Liver (tissue), 9 donors: ENCODE measurements around the gene CENPX. TPM values are rescaled to one million over a fixed set of nuclear protein-coding genes. Genes with fewer than 3 reads are reported as not detected.

Experiments
- DNase-seq: peaks from one replicate; pipeline ENCODE4 v3.0.0-alpha.2; 2017; ENCODE audit warnings: low spot score
- H3K27ac ChIP-seq, 2 donors: one replicate each; pipeline ENCODE4 v1.7.0; 2013; ENCODE audit warnings: inconsistent platforms in 2 of 2, low read length in 2 of 2, control low read depth in 1 of 2, low read depth in 1 of 2, mild to moderate bottlenecking in 1 of 2
- H3K27me3 ChIP-seq, 4 donors: one replicate each; pipeline versions ENCODE4 v1.6.1 to v1.7.0; 2013; ENCODE audit warnings: low read length in 3 of 4, inconsistent platforms in 1 of 4, mild to moderate bottlenecking in 1 of 4, moderate library complexity in 1 of 4; ENCODE audit not compliant: control insufficient read depth in 4 of 4, insufficient read depth in 4 of 4
- H3K36me3 ChIP-seq, 4 donors: one replicate each; pipeline versions ENCODE4 v1.6.1 to v1.7.0; 2013; ENCODE audit warnings: low read length in 3 of 4, mild to moderate bottlenecking in 3 of 4, low read depth in 1 of 4, moderate library complexity in 1 of 4; ENCODE audit not compliant: control insufficient read depth in 4 of 4, insufficient read depth in 3 of 4
- H3K4me1 ChIP-seq, 4 donors: one replicate each; pipeline versions ENCODE4 v1.6.1 to v1.7.0; 2013; ENCODE audit warnings: low read length in 3 of 4, mild to moderate bottlenecking in 3 of 4, moderate library complexity in 1 of 4; ENCODE audit not compliant: control insufficient read depth in 4 of 4, insufficient read depth in 4 of 4
- H3K4me3 ChIP-seq, 3 donors: one replicate each; pipeline versions ENCODE4 v1.6.1 to v1.7.0; 2013; ENCODE audit warnings: low read length in 3 of 3, control low read depth in 1 of 3, low read depth in 1 of 3, mild to moderate bottlenecking in 1 of 3
- H3K9ac ChIP-seq, 2 donors: one replicate each; pipeline ENCODE4 v1.7.0; 2013; ENCODE audit warnings: low read length in 2 of 2, mild to moderate bottlenecking in 2 of 2, moderate library complexity in 2 of 2, control low read depth in 1 of 2, low read depth in 1 of 2
- H3K9me3 ChIP-seq, 4 donors: one replicate each; pipeline versions ENCODE4 v1.6.1 to v1.7.0; 2013; ENCODE audit warnings: low read length in 3 of 4; ENCODE audit not compliant: control insufficient read depth in 4 of 4
- ATF3 ChIP-seq: IDR thresholded peaks from 2 replicates; pipeline ENCODE4 v1.6.1; 2016; ENCODE audit warnings: antibody characterized with exemption
- CTCF ChIP-seq: fragments of 150-350 bp; IDR thresholded peaks from 2 replicates; pipeline ENCODE4 v1.5.1; 2017; ENCODE audit warnings: improper control_type of control experiment, low read depth, low read length; ENCODE audit not compliant: missing input control
- EGR1 ChIP-seq, 2 donors: IDR thresholded peaks; 2 replicates each; pipeline ENCODE4 v1.6.1; 2016 to 2018; ENCODE audit warnings: antibody characterized with exemption in 2 of 2, low read depth in 2 of 2
- FOXA1 ChIP-seq: IDR thresholded peaks from 2 replicates; pipeline ENCODE4 v1.6.1; 2016; ENCODE audit warnings: antibody characterized with exemption
- FOXA2 ChIP-seq: IDR thresholded peaks from 2 replicates; pipeline ENCODE4 v1.6.1; 2016; ENCODE audit warnings: antibody characterized with exemption
- GABPA ChIP-seq, 2 donors: IDR thresholded peaks in 1 of 2; conservative IDR thresholded peaks in 1 of 2; 2 replicates each; pipeline ENCODE4 v1.6.1; 2016; ENCODE audit warnings: antibody characterized with exemption in 2 of 2, mild to moderate bottlenecking in 1 of 2, moderate library complexity in 1 of 2
- HNF4A ChIP-seq, 2 donors: conservative IDR thresholded peaks; 2 replicates each; pipeline ENCODE4 v1.6.1; 2016; ENCODE audit warnings: antibody characterized with exemption in 2 of 2, mild to moderate bottlenecking in 2 of 2
- HNF4G ChIP-seq: IDR thresholded peaks from 2 replicates; pipeline ENCODE4 v1.6.1; 2016; ENCODE audit warnings: antibody characterized with exemption
- JUND ChIP-seq, 2 donors: IDR thresholded peaks; 2 replicates each; pipeline ENCODE4 v1.6.1; 2016; ENCODE audit warnings: antibody characterized with exemption in 2 of 2
- MAX ChIP-seq: IDR thresholded peaks from 2 replicates; pipeline ENCODE4 v1.6.1; 2016; ENCODE audit warnings: antibody characterized with exemption
- NR2F2 ChIP-seq: IDR thresholded peaks from 2 replicates; pipeline ENCODE4 v1.6.1; 2016; ENCODE audit warnings: antibody characterized with exemption
- RAD21 ChIP-seq, 2 donors: IDR thresholded peaks; 2 replicates each; pipeline ENCODE4 v1.6.1; 2016; ENCODE audit warnings: antibody characterized with exemption in 2 of 2, mild to moderate bottlenecking in 2 of 2
- RXRA ChIP-seq, 2 donors: IDR thresholded peaks; 2 replicates each; pipeline ENCODE4 v1.6.1; 2017 to 2018; ENCODE audit warnings: antibody characterized with exemption in 2 of 2, mild to moderate bottlenecking in 1 of 2
- SP1 ChIP-seq: IDR thresholded peaks from 2 replicates; pipeline ENCODE4 v1.6.1; 2018; ENCODE audit warnings: antibody characterized with exemption, mild to moderate bottlenecking
- TAF1 ChIP-seq: conservative IDR thresholded peaks from 2 replicates; pipeline ENCODE4 v1.6.1; 2016; ENCODE audit warnings: antibody characterized with exemption, mild to moderate bottlenecking
- YY1 ChIP-seq: IDR thresholded peaks from 2 replicates; pipeline ENCODE4 v1.6.1; 2016; ENCODE audit warnings: antibody characterized with exemption, mild to moderate bottlenecking
- WGBS: extraction: QIAGEN DNeasy Blood & Tissue Kit; methylation state at CpG from one replicate; pipeline ENCODE4 v1.1.7; 2013; 5-methylcytosine and 5-hydroxymethylcytosine counted together
- polyA plus RNA-seq, 2 donors: library from polyadenylated mRNA; stranded (reverse) in 1 of 2; unstranded in 1 of 2; fragments of 200-250 nt in 1 of 2; fragments of >200 nt in 1 of 2; fragmentation: Nextera tagmentation in 1 of 2; extraction: Ambion mirVana in 1 of 2; gene quantifications; one replicate each; pipeline versions ENCODE4 v1.2.1 to v1.2.3, GENCODE V29; 2013 to 2015
- total RNA-seq, 2 donors: library from RNA; depleted of rRNA; stranded (reverse); fragments of >200 nt; gene quantifications; one replicate each; pipeline ENCODE4 v1.2.3, GENCODE V29; 2014
- TF ChIP-seq, protein P1 (sequence below): IDR thresholded peaks from 2 replicates; pipeline ENCODE4 v1.6.1; 2016; ENCODE audit warnings: antibody characterized with exemption, mild to moderate bottlenecking
- TF ChIP-seq, protein P2 (sequence below): IDR thresholded peaks from 2 replicates; pipeline ENCODE4 v1.6.1; 2016; ENCODE audit warnings: antibody characterized with exemption
- donor health status: healthy.
- donor health status: healthy.
- donor health status: healthy.
- donor health status: healthy.
- donor health status: healthy.

Gene CENPX
- total and polyA plus RNA-seq, 4 donors = 22.5 to 83.9 (median 44.9) TPM

GRCh38 chr17:81980707-81981343, 41.9 kb downstream of the CENPX start:
- DNase-seq = no peak
- Histone ChIP-seq H3K27me3 (no peaks in the 10 kb centered on the region), H3K9me3 (no peaks in the 10 kb centered on the region), H3K4me3 (no peak overlapping the region), H3K27ac (no peak overlapping the region), H3K9ac (no peak overlapping the region), H3K4me1 (peaks cover 6 to 27% (median 21%) of the 10 kb centered on the region in 4 donors), H3K36me3 (peaks cover 10 to 18% (median 13%) of the 10 kb centered on the region in 4 donors)
- TF ChIP-seq, protein P1, sequence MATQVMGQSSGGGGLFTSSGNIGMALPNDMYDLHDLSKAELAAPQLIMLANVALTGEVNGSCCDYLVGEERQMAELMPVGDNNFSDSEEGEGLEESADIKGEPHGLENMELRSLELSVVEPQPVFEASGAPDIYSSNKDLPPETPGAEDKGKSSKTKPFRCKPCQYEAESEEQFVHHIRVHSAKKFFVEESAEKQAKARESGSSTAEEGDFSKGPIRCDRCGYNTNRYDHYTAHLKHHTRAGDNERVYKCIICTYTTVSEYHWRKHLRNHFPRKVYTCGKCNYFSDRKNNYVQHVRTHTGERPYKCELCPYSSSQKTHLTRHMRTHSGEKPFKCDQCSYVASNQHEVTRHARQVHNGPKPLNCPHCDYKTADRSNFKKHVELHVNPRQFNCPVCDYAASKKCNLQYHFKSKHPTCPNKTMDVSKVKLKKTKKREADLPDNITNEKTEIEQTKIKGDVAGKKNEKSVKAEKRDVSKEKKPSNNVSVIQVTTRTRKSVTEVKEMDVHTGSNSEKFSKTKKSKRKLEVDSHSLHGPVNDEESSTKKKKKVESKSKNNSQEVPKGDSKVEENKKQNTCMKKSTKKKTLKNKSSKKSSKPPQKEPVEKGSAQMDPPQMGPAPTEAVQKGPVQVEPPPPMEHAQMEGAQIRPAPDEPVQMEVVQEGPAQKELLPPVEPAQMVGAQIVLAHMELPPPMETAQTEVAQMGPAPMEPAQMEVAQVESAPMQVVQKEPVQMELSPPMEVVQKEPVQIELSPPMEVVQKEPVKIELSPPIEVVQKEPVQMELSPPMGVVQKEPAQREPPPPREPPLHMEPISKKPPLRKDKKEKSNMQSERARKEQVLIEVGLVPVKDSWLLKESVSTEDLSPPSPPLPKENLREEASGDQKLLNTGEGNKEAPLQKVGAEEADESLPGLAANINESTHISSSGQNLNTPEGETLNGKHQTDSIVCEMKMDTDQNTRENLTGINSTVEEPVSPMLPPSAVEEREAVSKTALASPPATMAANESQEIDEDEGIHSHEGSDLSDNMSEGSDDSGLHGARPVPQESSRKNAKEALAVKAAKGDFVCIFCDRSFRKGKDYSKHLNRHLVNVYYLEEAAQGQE = no peak
- TF ChIP-seq, protein P2, sequence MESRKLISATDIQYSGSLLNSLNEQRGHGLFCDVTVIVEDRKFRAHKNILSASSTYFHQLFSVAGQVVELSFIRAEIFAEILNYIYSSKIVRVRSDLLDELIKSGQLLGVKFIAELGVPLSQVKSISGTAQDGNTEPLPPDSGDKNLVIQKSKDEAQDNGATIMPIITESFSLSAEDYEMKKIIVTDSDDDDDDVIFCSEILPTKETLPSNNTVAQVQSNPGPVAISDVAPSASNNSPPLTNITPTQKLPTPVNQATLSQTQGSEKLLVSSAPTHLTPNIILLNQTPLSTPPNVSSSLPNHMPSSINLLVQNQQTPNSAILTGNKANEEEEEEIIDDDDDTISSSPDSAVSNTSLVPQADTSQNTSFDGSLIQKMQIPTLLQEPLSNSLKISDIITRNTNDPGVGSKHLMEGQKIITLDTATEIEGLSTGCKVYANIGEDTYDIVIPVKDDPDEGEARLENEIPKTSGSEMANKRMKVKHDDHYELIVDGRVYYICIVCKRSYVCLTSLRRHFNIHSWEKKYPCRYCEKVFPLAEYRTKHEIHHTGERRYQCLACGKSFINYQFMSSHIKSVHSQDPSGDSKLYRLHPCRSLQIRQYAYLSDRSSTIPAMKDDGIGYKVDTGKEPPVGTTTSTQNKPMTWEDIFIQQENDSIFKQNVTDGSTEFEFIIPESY = no peak
- TF ChIP-seq HNF4A (conservative IDR thresholded peaks at IDR 0.05) (no peak), HNF4G (no peak), ATF3 (no peak), CTCF (no peak), MAX (no peak), FOXA2 (no peak), RAD21 (IDR thresholded peaks at IDR 0.05) (no peak), RXRA (IDR thresholded peaks at IDR 0.05) (no peak), FOXA1 (no peak), TAF1 (no peak), SP1 (no peak), NR2F2 (no peak)
- 90% methylated on average over 9 of the region's 9 CpGs for WGBS

DNA sequence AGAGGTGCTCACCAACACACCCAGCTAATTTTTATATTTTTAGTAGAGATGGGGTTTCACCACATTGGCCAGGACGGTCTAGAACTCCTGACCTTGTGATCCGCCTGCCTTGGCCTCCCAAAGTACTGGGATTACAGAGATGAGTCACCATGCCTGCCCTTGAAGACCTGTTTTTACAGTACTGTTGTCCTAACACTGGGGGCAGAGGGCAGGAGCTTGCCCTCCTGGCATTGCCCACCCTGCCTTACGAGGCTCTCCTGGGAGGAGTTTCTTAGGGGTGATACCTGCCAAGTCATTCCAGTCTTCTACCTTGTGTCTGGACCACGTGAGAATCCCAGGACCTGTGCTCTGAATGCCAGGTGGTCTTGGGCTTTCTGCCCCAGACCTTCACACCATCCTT, 42.6 kb downstream of the CENPX start:
- H3K27me3 ChIP-seq = no peaks in the 10 kb centered on the region
- peaks cover 6 to 27% (median 21%) of the 10 kb centered on the region in 4 donors for H3K4me1 ChIP-seq
- H3K9me3 ChIP-seq = no peaks in the 10 kb centered on the region
- no peak overlapping the region for H3K9ac ChIP-seq
- H3K27ac ChIP-seq = no peak overlapping the region
- H3K4me3 ChIP-seq = no peak overlapping the region
- H3K36me3 ChIP-seq = peaks cover 3 to 11% (median 7%) of the 10 kb centered on the region in 4 donors
- no peak for DNase-seq
- TF ChIP-seq RAD21 (IDR thresholded peaks at IDR 0.05) (no peak), MAX (no peak), CTCF (no peak), GABPA (IDR thresholded peaks at IDR 0.05 in 1 of 2, conservative IDR thresholded peaks at IDR 0.05 in 1 of 2) (no peak), SP1 (no peak), TAF1 (no peak), EGR1 (IDR thresholded peaks at IDR 0.05; ENCODE audit: low read depth in 2 of 2) (no peak), YY1 (no peak), FOXA1 (no peak), RXRA (IDR thresholded peaks at IDR 0.05) (no peak), NR2F2 (no peak), JUND (IDR thresholded peaks at IDR 0.05) (no peak)
- TF ChIP-seq, protein P2 = no peak
- 92% methylated on average over 4 of the region's 4 CpGs for WGBS
